ENCODE measurements around the gene SCGB3A2.

- TF ChIP-seq, protein P1, sequence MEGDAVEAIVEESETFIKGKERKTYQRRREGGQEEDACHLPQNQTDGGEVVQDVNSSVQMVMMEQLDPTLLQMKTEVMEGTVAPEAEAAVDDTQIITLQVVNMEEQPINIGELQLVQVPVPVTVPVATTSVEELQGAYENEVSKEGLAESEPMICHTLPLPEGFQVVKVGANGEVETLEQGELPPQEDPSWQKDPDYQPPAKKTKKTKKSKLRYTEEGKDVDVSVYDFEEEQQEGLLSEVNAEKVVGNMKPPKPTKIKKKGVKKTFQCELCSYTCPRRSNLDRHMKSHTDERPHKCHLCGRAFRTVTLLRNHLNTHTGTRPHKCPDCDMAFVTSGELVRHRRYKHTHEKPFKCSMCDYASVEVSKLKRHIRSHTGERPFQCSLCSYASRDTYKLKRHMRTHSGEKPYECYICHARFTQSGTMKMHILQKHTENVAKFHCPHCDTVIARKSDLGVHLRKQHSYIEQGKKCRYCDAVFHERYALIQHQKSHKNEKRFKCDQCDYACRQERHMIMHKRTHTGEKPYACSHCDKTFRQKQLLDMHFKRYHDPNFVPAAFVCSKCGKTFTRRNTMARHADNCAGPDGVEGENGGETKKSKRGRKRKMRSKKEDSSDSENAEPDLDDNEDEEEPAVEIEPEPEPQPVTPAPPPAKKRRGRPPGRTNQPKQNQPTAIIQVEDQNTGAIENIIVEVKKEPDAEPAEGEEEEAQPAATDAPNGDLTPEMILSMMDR (IDR thresholded peaks at IDR 0.05): no peak
- TF ChIP-seq POLR2A (IDR thresholded peaks at IDR 0.05): no peak
These were observed 42.6 kb downstream of the SCGB3A2 start for GRCh38 chr5:147921136-147921535.

Measured in Peyer's patch (tissue), 4 donors.